Measurements from ENCODE around the gene CDH1.

Gene CDH1

GRCh38 chr16:68866933-68867332, 129.8 kb downstream of the CDH1 start:
- no peak for DNase-seq

GRCh38 chr16:68869492-68870088, 132.5 kb downstream of the CDH1 start:
- no peak for DNase-seq

- no peak for DNase-seq
Observed at GRCh38 chr16:68873635-68874471, 136.8 kb downstream of the CDH1 start.

GRCh38 chr16:68875871-68876270, 138.8 kb downstream of the CDH1 start:
- no peak for DNase-seq

- DNase-seq: no peak
Observed at GRCh38 chr16:68883685-68884084, 146.6 kb downstream of the CDH1 start.

GRCh38 chr16:68884401-68884800, 147.3 kb downstream of the CDH1 start:
- DNase-seq: no peak

Data from 8988T (cell line).